Suprapubic skin (tissue), 4 donors: ENCODE results near the gene TPI1.

Experiments
- CTCF ChIP-seq, 2 donors: fragments of 200-600 bp in 1 of 2; fragments of 450-650 bp in 1 of 2; sonication (generic) in 1 of 2; IDR thresholded peaks; one replicate each; pipeline ENCODE4 v1.5.1; 2016 to 2019; ENCODE audit warnings: antibody characterized with exemption in 2 of 2, mild to moderate bottlenecking in 1 of 2, moderate library complexity in 1 of 2
- POLR2A ChIP-seq, 2 donors: fragments of 450-650 bp; IDR thresholded peaks; one replicate each; pipeline ENCODE4 v1.6.1; 2017; ENCODE audit warnings: antibody characterized with exemption in 2 of 2, mild to moderate bottlenecking in 2 of 2, moderate library complexity in 2 of 2
- POLR2AphosphoS5 ChIP-seq, 3 donors: sonication (generic); formaldehyde crosslinking; IDR thresholded peaks; one replicate each; pipeline ENCODE4 v1.6.1; 2017; ENCODE audit warnings: antibody characterized with exemption in 3 of 3

- no peak for TF ChIP-seq CTCF (IDR thresholded peaks at IDR 0.05)
- TF ChIP-seq POLR2AphosphoS5 (IDR thresholded peaks at IDR 0.05), result no peak
- no peak for TF ChIP-seq POLR2A (IDR thresholded peaks at IDR 0.05)
Measured at GRCh38 chr12:6824901-6825381, 42.4 kb upstream of the TPI1 start.
